ENCODE results near the gene MAOB.

The MAOB gene

DNA sequence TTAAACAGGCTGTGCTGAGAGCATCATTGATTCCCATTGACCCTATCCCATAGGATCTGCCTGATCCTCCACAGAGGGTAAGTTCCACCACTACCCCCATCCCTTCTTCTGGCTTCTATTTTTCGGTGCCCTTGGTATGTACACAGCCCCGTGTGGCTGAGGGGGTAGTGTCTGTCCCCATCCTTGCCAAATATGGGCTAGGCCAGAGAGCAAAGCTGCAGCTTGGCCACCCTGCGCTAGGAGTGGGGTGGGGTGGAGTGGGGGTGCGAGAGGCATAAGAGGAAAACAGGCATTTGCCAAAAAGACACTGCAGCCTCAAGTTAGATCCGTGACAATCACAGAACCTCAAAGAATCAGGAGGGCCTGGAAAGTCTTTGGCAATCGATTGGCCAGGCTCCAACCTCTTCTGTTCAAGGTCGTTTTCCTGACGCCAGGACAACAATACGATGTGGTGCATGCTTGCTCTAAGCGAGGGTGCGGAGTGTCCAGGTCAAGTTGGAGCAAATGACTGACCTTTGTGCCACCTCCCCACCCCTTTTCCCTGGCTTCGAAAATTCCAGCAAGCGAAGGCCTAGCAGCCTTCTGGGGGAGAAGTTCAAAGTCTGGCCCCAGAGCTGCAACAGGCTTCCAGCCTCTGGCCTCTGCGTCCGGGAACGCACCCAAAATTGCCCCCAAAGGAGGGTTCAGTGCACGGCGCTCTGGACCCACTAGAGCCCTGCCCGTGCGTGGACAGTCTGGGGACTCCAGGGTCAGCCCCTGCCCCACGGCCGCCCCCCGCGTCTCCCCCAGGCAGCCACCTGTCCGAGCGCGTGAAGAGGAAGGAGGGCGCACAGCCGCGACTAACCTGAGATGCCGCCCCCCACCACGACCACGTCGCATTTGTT is 598 bp downstream of the MAOB start:
- no peaks in the 10 kb centered on the region for H3K79me2 ChIP-seq (ENCODE audit: insufficient read depth, low read length)
- H4K20me1 ChIP-seq (ENCODE audit: insufficient read depth, low read length): no peaks in the 10 kb centered on the region
- H3K9me3 ChIP-seq (ENCODE audit: low read length): no peaks in the 10 kb centered on the region
- no peaks in the 10 kb centered on the region for H3K4me1 ChIP-seq (ENCODE audit: insufficient read depth, low read length, severe bottlenecking)
- H3K4me3 ChIP-seq (ENCODE audit: low read depth, low read length, poor library complexity, severe bottlenecking): no peak overlapping the region
- H3K9me2 ChIP-seq (ENCODE audit: low read depth, low read length): no peaks in the 10 kb centered on the region
- H2AFZ ChIP-seq (ENCODE audit: low read length): no peak overlapping the region
- H3K27me3 ChIP-seq (ENCODE audit: insufficient read depth, low read length): no peaks in the 10 kb centered on the region
- no peaks in the 10 kb centered on the region for H3F3A ChIP-seq (ENCODE audit: insufficient read depth, low read length)
- H3K4me2 ChIP-seq (ENCODE audit: low read length): no peak overlapping the region
- H3K36me3 ChIP-seq (ENCODE audit: insufficient read depth, low read length): no peaks in the 10 kb centered on the region
- TF ChIP-seq, protein P1, sequence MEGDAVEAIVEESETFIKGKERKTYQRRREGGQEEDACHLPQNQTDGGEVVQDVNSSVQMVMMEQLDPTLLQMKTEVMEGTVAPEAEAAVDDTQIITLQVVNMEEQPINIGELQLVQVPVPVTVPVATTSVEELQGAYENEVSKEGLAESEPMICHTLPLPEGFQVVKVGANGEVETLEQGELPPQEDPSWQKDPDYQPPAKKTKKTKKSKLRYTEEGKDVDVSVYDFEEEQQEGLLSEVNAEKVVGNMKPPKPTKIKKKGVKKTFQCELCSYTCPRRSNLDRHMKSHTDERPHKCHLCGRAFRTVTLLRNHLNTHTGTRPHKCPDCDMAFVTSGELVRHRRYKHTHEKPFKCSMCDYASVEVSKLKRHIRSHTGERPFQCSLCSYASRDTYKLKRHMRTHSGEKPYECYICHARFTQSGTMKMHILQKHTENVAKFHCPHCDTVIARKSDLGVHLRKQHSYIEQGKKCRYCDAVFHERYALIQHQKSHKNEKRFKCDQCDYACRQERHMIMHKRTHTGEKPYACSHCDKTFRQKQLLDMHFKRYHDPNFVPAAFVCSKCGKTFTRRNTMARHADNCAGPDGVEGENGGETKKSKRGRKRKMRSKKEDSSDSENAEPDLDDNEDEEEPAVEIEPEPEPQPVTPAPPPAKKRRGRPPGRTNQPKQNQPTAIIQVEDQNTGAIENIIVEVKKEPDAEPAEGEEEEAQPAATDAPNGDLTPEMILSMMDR (IDR thresholded peaks at IDR 0.05; ENCODE audit: low read length): no peak
- no peak for TF ChIP-seq EZH2 (IDR thresholded peaks at IDR 0.05; ENCODE audit: borderline replicate concordance, low read length)
- no peak overlapping the region for H3K27ac ChIP-seq (ENCODE audit: low read depth, low read length, poor library complexity, severe bottlenecking)
- H3K9ac ChIP-seq (ENCODE audit: low read length): no peak overlapping the region

DNA sequence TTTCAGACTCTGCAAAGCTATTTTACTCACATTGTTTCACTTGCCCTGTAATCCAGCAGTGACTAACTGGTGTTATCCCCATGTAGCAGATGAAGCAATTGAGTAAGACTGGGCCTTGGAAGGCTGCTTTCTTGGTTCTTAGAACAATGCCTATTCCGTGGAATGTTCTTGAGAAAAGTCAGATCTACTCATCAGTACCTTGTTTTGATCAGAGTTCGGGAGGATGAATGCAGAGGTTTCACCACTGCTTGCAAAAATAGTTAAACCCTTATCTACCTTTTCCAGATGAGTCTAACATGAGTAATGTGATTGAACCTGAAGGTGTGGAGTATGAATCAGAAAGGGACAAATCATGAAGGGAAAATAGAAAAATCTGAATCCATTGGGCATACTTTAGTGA is 1.8 kb downstream of the MAOB start:
- H3K4me3 ChIP-seq (ENCODE audit: low read depth, low read length, poor library complexity, severe bottlenecking): no peak overlapping the region
- no peak overlapping the region for H2AFZ ChIP-seq (ENCODE audit: low read length)
- H3K9ac ChIP-seq (ENCODE audit: low read length): no peak overlapping the region
- no peaks in the 10 kb centered on the region for H3K36me3 ChIP-seq (ENCODE audit: insufficient read depth, low read length)
- H3K4me1 ChIP-seq (ENCODE audit: insufficient read depth, low read length, severe bottlenecking): no peaks in the 10 kb centered on the region
- no peaks in the 10 kb centered on the region for H3F3A ChIP-seq (ENCODE audit: insufficient read depth, low read length)
- no peak overlapping the region for H3K27ac ChIP-seq (ENCODE audit: low read depth, low read length, poor library complexity, severe bottlenecking)
- H3K4me2 ChIP-seq (ENCODE audit: low read length): no peak overlapping the region
- TF ChIP-seq, protein P1 (IDR thresholded peaks at IDR 0.05; ENCODE audit: low read length): no peak
- no peak for TF ChIP-seq EZH2 (IDR thresholded peaks at IDR 0.05; ENCODE audit: borderline replicate concordance, low read length)
- H3K9me2 ChIP-seq (ENCODE audit: low read depth, low read length): no peaks in the 10 kb centered on the region
- H4K20me1 ChIP-seq (ENCODE audit: insufficient read depth, low read length): no peaks in the 10 kb centered on the region
- no peaks in the 10 kb centered on the region for H3K9me3 ChIP-seq (ENCODE audit: low read length)
- H3K27me3 ChIP-seq (ENCODE audit: insufficient read depth, low read length): no peaks in the 10 kb centered on the region
- H3K79me2 ChIP-seq (ENCODE audit: insufficient read depth, low read length): no peaks in the 10 kb centered on the region

DNA sequence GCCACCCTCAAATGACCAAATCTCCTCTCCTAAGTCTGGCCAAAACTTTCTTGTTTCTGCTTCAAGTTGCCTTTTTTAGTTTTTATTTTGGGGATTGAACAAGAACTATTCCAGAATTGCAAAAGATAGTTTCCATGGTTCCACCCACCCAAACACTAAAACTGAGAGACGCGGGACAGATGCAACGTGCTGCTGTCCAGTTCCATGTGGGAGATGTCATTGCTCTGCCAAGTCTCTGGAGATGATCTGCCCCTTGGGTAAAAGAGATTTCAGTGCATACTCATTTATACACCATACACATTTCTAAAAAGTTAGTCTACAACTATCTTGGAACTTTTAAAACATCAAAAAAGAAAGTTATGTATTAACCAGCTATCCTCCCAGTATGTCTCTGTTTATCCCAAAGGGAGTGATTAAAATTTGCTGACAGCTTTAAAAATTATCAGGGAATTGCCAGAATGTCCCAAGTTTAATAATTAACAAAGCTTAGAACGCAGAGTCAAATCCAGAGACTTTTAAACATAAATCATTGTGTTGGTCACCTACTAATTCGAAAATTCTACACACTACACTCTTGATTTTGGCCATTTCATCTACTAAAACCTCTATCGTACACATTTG is 3.2 kb downstream of the MAOB start:
- TF ChIP-seq, protein P1 (IDR thresholded peaks at IDR 0.05; ENCODE audit: low read length): no peak
- no peak for TF ChIP-seq EZH2 (IDR thresholded peaks at IDR 0.05; ENCODE audit: borderline replicate concordance, low read length)

More for the DNA sequence above, 3.2 kb downstream of the MAOB start:
- Histone ChIP-seq H3F3A (ENCODE audit: insufficient read depth, low read length) (no peaks in the 10 kb centered on the region), H4K20me1 (ENCODE audit: insufficient read depth, low read length) (no peaks in the 10 kb centered on the region), H3K4me1 (ENCODE audit: insufficient read depth, low read length, severe bottlenecking) (no peaks in the 10 kb centered on the region), H3K4me2 (ENCODE audit: low read length) (no peak overlapping the region), H3K9me2 (ENCODE audit: low read depth, low read length) (no peaks in the 10 kb centered on the region), H3K9me3 (ENCODE audit: low read length) (no peaks in the 10 kb centered on the region), H3K79me2 (ENCODE audit: insufficient read depth, low read length) (no peaks in the 10 kb centered on the region), H3K27me3 (ENCODE audit: insufficient read depth, low read length) (no peaks in the 10 kb centered on the region), H3K36me3 (ENCODE audit: insufficient read depth, low read length) (no peaks in the 10 kb centered on the region), H3K4me3 (ENCODE audit: low read depth, low read length, poor library complexity, severe bottlenecking) (no peak overlapping the region), H3K27ac (ENCODE audit: low read depth, low read length, poor library complexity, severe bottlenecking) (no peak overlapping the region), H3K9ac (ENCODE audit: low read length) (no peak overlapping the region), H2AFZ (ENCODE audit: low read length) (no peak overlapping the region)
